VCaP (cell line): ENCODE results near the gene DRAP1.

Experiments used
- H3K27ac ChIP-seq: fragments of 450-650 bp; 2 replicates; pipeline ENCODE4 v1.5.1; 2017
- CTCF ChIP-seq: fragments of 450-650 bp; conservative IDR thresholded peaks from 2 replicates; pipeline ENCODE4 v1.5.1; 2017; ENCODE audit warnings: mild to moderate bottlenecking, moderate library complexity

Gene DRAP1

GRCh38 chr11:65919141-65919572, at the start of gene DRAP1:
DRAP1 (plus strand) TSS chr11:65919426; CDS start chr11:65919502, 76 bp downstream.
- TF ChIP-seq CTCF: no peak
- H3K27ac ChIP-seq: peak within 1 kb of the TSS; percentile 100

- no peak for TF ChIP-seq CTCF
- no peak overlapping the region; the same call in 1 of the 2 replicates for H3K27ac ChIP-seq
Measured at GRCh38 chr11:65869643-65870306, 49.5 kb upstream of the DRAP1 start.

GRCh38 chr11:65870307-65870658, 48.9 kb upstream of the DRAP1 start:
- no peak for TF ChIP-seq CTCF
- peak overlapping the region; percentile 4; the same call in 1 of the 2 replicates for H3K27ac ChIP-seq

GRCh38 chr11:65870706-65871681, 48.2 kb upstream of the DRAP1 start:
- peak overlapping the region; percentile 4; the same call in 1 of the 2 replicates for H3K27ac ChIP-seq
- no peak for TF ChIP-seq CTCF

GRCh38 chr11:65871811-65872548, 47.2 kb upstream of the DRAP1 start:
- TF ChIP-seq CTCF: no peak
- H3K27ac ChIP-seq: peak overlapping the region; percentile 4; the same call in 1 of the 2 replicates

GRCh38 chr11:65872586-65873317, 46.5 kb upstream of the DRAP1 start, which contains the start of gene EFEMP2:
EFEMP2 (minus strand) TSS chr11:65872800; CDS start chr11:65872354, 446 bp downstream.
- no peak for TF ChIP-seq CTCF
- H3K27ac ChIP-seq: peak within 1 kb of the TSS; percentile 72
